Heart left ventricle (tissue), 16 donors: Measurements from ENCODE around the gene MYO5C. TPM values are rescaled to one million over a fixed set of nuclear protein-coding genes. Genes with fewer than 3 reads are reported as not detected.

Experiments
- ATAC-seq, 4 donors: fragments of 200-7000 bp; cut with Tn5 transposase; one replicate each; pipeline ENCODE4 v1.9.1; 2020 to 2022; ENCODE audit warnings: moderate library complexity in 4 of 4, mild to moderate bottlenecking in 3 of 4, moderate number of reproducible peaks in 1 of 4
- DNase-seq, 5 donors: peaks; one replicate each; pipeline ENCODE4 v3.0.0-alpha.2; 2020
- H3K27ac ChIP-seq, 12 donors: fragments of 200-600 bp; sonication (generic) in 4 of 12; one replicate each; pipeline versions ENCODE4 v1.5.0 to v1.8.0; 2016 to 2022; ENCODE audit warnings: mild to moderate bottlenecking in 2 of 12
- H3K27me3 ChIP-seq, 9 donors: fragments of 200-600 bp; sonication (generic) in 2 of 9; one replicate each; pipeline versions ENCODE4 v1.5.1 to v1.8.0; 2016 to 2022; ENCODE audit warnings: mild to moderate bottlenecking in 3 of 9
- H3K36me3 ChIP-seq, 9 donors: fragments of 200-600 bp; sonication (generic) in 2 of 9; one replicate each; pipeline versions ENCODE4 v1.5.0 to v1.8.0; 2018 to 2022; ENCODE audit warnings: mild to moderate bottlenecking in 2 of 9
- H3K4me1 ChIP-seq, 12 donors: fragments of 200-600 bp; sonication (generic) in 4 of 12; one replicate each; pipeline versions ENCODE4 v1.5.0 to v1.8.0; 2016 to 2022; ENCODE audit warnings: mild to moderate bottlenecking in 3 of 12
- H3K4me3 ChIP-seq, 12 donors: fragments of 200-600 bp; sonication (generic) in 4 of 12; one replicate each; pipeline versions ENCODE4 v1.5.0 to v1.8.0; 2017 to 2022; ENCODE audit warnings: mild to moderate bottlenecking in 9 of 12, moderate library complexity in 4 of 12
- H3K9me3 ChIP-seq, 12 donors: fragments of 200-600 bp; sonication (generic) in 4 of 12; one replicate each; pipeline versions ENCODE4 v1.5.0 to v1.8.0; 2016 to 2022; ENCODE audit warnings: mild to moderate bottlenecking in 1 of 12
- POLR2A ChIP-seq, 2 donors: fragments of 450-650 bp; IDR thresholded peaks; one replicate each; pipeline ENCODE4 v1.6.1; 2017; ENCODE audit warnings: antibody characterized with exemption in 2 of 2, mild to moderate bottlenecking in 2 of 2, moderate library complexity in 2 of 2
- WGBS, 4 donors: extraction: QIAGEN DNeasy Blood & Tissue Kit in 2 of 4; methylation state at CpG; one replicate each; pipeline versions ENCODE4 v1.1.5 to v1.1.7; 2013 to 2018; 5-methylcytosine and 5-hydroxymethylcytosine counted together
- intact Hi-C, 10 donors: fragments of 100-400 bp; cut with DNase I; formaldehyde crosslinking; loops; one replicate each; pipeline versions ENCODE4 v1.11.1 to v1.14.2; 2022
- polyA plus RNA-seq, 2 donors: library from polyadenylated mRNA; stranded (reverse); fragments of 200-250 nt; gene quantifications; one replicate each; pipeline ENCODE4 v1.2.3, GENCODE V29; 2013
- total RNA-seq, 9 donors: library from RNA; depleted of rRNA in 2 of 9; stranded (reverse); fragments of >200 nt in 2 of 9; fragmentation: NEBNext Ultra II Directional in 3 of 9; extraction: Animal tissue kit (Norgen Biotek cat#: 25700) in 3 of 9; gene quantifications; one replicate each; pipeline versions ENCODE4 v1.1.0 to v1.2.4, GENCODE V29; 2016 to 2023
- TF ChIP-seq, protein P1 (sequence below), 12 donors: fragments of 200-600 bp; sonication (generic) in 4 of 12; IDR thresholded peaks; one replicate each; pipeline versions ENCODE4 v1.5.0 to v1.8.0; 2018 to 2022; ENCODE audit warnings: antibody characterized with exemption in 12 of 12, mild to moderate bottlenecking in 5 of 12
- donor health status: ischemic (EF 13 %, LVEDD 7.1; RV severe dilation, severe dysfunction).
- donor health status: healthy with polysubstance abuse.
- donor health status: DM: no; HTN: yes; CAD: no.
- donor health status: DM: no; HTN: no; CAD: no.
- donor health status: ischemic (EF 25% LVEDD 6.9; RV normal size, moderate dysfunction).
- donor health status: ischemic (EF 25% LVEDD 5.7; RV mildly dilated, moderate dysfunction).
- donor health status: healthy.
- donor health status: DM: yes; HTN: yes; CAD: no.
- donor health status: ischemic (EF 35%, LVEDD 5.7; RV mildly dilated, moderate dysfunction).
- donor health status: nonischemic (EF 11% LVEDD 7.7; RV severe dilation, severe dysfunction).
- donor health status: DM: yes; HTN: yes; CAD: no.
- donor health status: PGD.
- donor health status: ischemic (EF 29% LVEDD 5.4; RV normal size, mild dysfunction).
- donor health status: nonischemic (EF 23%, LVEDD 6.1; RV moderate dilation, normal function).

Gene MYO5C
- total and polyA plus RNA-seq, 11 donors = 0.89 to 7.2 (median 2.3) TPM

DNA sequence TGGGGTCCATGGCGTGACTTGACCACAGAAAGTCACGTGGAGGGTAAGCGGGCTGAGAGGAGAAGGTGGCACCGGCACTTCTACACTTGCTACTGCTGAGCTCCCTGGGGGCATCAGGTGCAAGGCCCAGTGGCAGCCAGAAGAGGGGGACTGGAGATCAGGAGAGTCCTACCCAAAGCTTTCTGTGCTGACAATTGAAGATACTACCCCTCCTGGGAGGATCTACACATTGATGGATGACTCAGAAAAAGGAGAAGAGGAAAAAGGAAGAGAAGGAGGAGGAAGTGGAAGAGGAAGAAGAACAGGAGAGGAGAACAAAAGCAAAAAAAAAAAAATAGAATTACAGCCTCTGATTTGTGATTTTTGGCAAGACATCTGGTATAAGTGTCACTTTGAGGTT lies 41.2 kb downstream of the MYO5C start:
- Histone ChIP-seq H3K9me3 (no peaks in the 10 kb centered on the region), H3K36me3 (peaks cover 0 to 13% (median 0%) of the 10 kb centered on the region in 9 donors), H3K27ac (no peak overlapping the region), H3K4me3 (no peak overlapping the region), H3K27me3 (no peaks in the 10 kb centered on the region), H3K4me1 (peaks cover 0 to 21% (median 11%) of the 10 kb centered on the region in 12 donors)
- intact Hi-C loops = loop anchor here in 7 of 10 donors (2.0 to 10.0 kb wide), 5 partner anchors 80 to 482 kb away; partner anchors contain the start of genes ARPP19 (in 4 of the 7) and MYO5A (in 1 of the 7)
- DNase-seq (no peak), ATAC-seq (no peak)
- WGBS, 4 donors = 89 to 91% (median 90%) methylated on average over 4 of the region's 4 CpGs
- no peak for TF ChIP-seq POLR2A (IDR thresholded peaks at IDR 0.05)
- TF ChIP-seq, protein P1, sequence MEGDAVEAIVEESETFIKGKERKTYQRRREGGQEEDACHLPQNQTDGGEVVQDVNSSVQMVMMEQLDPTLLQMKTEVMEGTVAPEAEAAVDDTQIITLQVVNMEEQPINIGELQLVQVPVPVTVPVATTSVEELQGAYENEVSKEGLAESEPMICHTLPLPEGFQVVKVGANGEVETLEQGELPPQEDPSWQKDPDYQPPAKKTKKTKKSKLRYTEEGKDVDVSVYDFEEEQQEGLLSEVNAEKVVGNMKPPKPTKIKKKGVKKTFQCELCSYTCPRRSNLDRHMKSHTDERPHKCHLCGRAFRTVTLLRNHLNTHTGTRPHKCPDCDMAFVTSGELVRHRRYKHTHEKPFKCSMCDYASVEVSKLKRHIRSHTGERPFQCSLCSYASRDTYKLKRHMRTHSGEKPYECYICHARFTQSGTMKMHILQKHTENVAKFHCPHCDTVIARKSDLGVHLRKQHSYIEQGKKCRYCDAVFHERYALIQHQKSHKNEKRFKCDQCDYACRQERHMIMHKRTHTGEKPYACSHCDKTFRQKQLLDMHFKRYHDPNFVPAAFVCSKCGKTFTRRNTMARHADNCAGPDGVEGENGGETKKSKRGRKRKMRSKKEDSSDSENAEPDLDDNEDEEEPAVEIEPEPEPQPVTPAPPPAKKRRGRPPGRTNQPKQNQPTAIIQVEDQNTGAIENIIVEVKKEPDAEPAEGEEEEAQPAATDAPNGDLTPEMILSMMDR (IDR thresholded peaks at IDR 0.05) = no peak

DNA sequence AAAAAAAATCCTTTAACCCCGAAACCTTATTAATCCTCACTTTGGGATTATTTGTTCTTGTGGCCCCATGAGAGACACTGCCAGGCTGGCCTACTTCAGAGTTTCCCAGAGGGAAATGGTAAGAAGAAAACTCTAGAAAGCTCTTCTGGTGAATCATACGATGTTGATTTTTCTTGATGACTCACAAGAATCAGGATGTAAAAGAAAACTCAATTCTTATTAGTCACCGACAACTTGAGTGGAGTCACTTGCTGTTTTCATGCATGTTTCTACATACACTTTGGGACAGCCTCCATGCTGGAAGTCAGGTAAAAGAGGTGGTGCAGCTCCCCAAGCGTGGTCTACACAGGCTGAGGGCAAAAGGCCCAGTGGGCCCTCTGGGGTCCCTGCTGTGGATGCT lies 42.8 kb downstream of the MYO5C start:
- H3K36me3 ChIP-seq = peaks cover 0 to 13% (median 0%) of the 10 kb centered on the region in 9 donors
- H3K9me3 ChIP-seq = no peaks in the 10 kb centered on the region
- intact Hi-C loops = loop anchor here in 6 of 10 donors (5.0 to 10.0 kb wide), 3 partner anchors 82 to 312 kb away; partner anchors contain the start of genes ARPP19 (in 4 of the 6) and MYO5A (in 1 of the 6)
- ATAC-seq (no peak), DNase-seq (no peak)
- H3K27me3 ChIP-seq = no peaks in the 10 kb centered on the region
- no peak overlapping the region for H3K27ac ChIP-seq
- TF ChIP-seq, protein P1 (IDR thresholded peaks at IDR 0.05) = no peak
- no peak for TF ChIP-seq POLR2A (IDR thresholded peaks at IDR 0.05)
- 66 to 82% (median 78%) methylated on average over 4 of the region's 4 CpGs for WGBS, 4 donors
- H3K4me3 ChIP-seq = no peak overlapping the region
- H3K4me1 ChIP-seq = peaks cover 0 to 21% (median 10%) of the 10 kb centered on the region in 12 donors

DNA sequence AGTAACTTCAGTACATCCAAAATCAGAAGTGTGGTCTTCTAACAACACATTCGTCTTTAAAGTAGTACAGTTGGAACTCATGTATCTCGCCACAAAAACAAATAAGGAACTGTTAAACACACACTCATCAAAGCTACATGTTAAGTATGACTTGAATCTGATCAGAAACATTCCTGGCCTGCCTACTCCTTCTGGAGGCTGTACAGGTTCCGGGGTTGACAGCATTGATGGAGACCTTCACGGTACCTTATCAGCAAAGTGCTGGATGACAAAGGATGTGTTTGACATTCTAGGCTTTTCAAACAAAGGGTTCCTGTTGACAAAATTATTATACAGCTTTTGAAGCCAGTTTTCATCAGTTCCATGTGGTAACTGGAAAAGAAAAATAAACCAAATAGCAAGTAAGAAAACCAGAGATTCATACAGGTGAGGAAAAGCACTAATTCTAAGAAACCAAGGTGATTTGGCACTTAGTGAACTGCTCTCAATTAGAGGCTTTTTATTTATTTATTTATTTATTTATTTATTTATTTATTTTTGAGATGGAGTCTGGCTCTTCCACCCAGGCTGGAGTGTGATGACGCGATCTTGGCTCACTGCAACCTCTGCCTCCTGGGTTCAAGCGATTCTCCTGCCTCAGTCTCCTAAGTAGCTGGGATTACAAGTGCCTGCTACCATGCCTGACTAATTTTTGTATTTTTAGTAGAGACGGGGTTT lies 44.3 kb downstream of the MYO5C start:
- no peak for TF ChIP-seq POLR2A (IDR thresholded peaks at IDR 0.05)
- TF ChIP-seq, protein P1 (IDR thresholded peaks at IDR 0.05) = no peak
- ATAC-seq (no peak), DNase-seq (no peak)
- H3K27me3 ChIP-seq = no peaks in the 10 kb centered on the region
- peaks cover 0 to 12% (median 0%) of the 10 kb centered on the region in 12 donors for H3K4me1 ChIP-seq
- H3K4me3 ChIP-seq = no peak overlapping the region
- peaks cover 0 to 13% (median 0%) of the 10 kb centered on the region in 9 donors for H3K36me3 ChIP-seq
- 75 to 80% (median 79%) methylated on average over 8 of the region's 8 CpGs for WGBS, 4 donors
- H3K9me3 ChIP-seq = no peaks in the 10 kb centered on the region
- H3K27ac ChIP-seq = no peak overlapping the region
- intact Hi-C loops = loop anchor here in 6 of 10 donors (5.0 to 10.0 kb wide), 3 partner anchors 83 to 313 kb away; partner anchors contain the start of genes ARPP19 (in 4 of the 6) and MYO5A (in 1 of the 6)

- Histone ChIP-seq H3K27ac (no peak overlapping the region), H3K4me1 (peaks cover 0 to under 1% (median 0%) of the 10 kb centered on the region in 12 donors), H3K4me3 (no peak overlapping the region), H3K9me3 (no peaks in the 10 kb centered on the region), H3K27me3 (no peaks in the 10 kb centered on the region), H3K36me3 (peaks cover 0 to 5% (median 0%) of the 10 kb centered on the region in 9 donors)
- intact Hi-C loops = no loop called here
- WGBS, 4 donors = 89 to 93% (median 92%) methylated on average over 7 of the region's 7 CpGs
- DNase-seq = no peak
- ATAC-seq = no peak
- TF ChIP-seq, protein P1 (IDR thresholded peaks at IDR 0.05) = no peak
- TF ChIP-seq POLR2A (IDR thresholded peaks at IDR 0.05) = no peak
These were observed 48.1 kb downstream of the MYO5C start for GRCh38 chr15:52247461-52247860.
